Stimulated activated CD4-positive, alpha-beta T cell treated with anti-CD3 and anti-CD28 coated beads, Interleukin-2, amount 100 ng/mL, for 4 hours (primary cell): ENCODE results near the gene APOL4.
"Not testable (repeated sequence)": the region's sequence is repeated elsewhere in the genome, so short reads cannot be mapped to it uniquely, and the experiment has no call there.

Experiments used
- DNase-seq: peaks from one replicate; pipeline ENCODE4 v3.0.0-alpha.2; 2020; ENCODE audit warnings: low read depth

APOL4 gene

GRCh38 chr22:36201630-36202319 is at the start of gene APOL4:
Gene APOL4, minus strand, starts transcription at chr22:36201809. Its CDS starts 75 bp downstream, at chr22:36201734.
- DNase-seq = no peak

- not testable (repeated sequence) for DNase-seq
Observed at GRCh38 chr22:36250292-36250960, 48.8 kb upstream of the APOL4 start.

GRCh38 chr22:36249160-36249559 is 47.6 kb upstream of the APOL4 start:
- no peak for DNase-seq

- DNase-seq = no peak
Observed at GRCh38 chr22:36247955-36248354, 46.3 kb upstream of the APOL4 start.

GRCh38 chr22:36246718-36247117 is 45.1 kb upstream of the APOL4 start:
- DNase-seq = no peak

- DNase-seq = no peak
Observed at GRCh38 chr22:36245805-36246356, 44.3 kb upstream of the APOL4 start.

- DNase-seq = no peak
Observed at GRCh38 chr22:36244522-36245391, 43.1 kb upstream of the APOL4 start.

- no peak for DNase-seq
Observed at GRCh38 chr22:36243986-36244385, 42.4 kb upstream of the APOL4 start.

- peak; percentile 82 for DNase-seq
Observed at GRCh38 chr22:36239401-36240171, 38.0 kb upstream of the APOL4 start, which contains the start of gene APOL2. Gene APOL2, minus strand, starts transcription at chr22:36239527. Its CDS starts 6,365 bp downstream, at chr22:36233162.

GRCh38 chr22:36239150-36239400 is 37.5 kb upstream of the APOL4 start:
- no peak for DNase-seq

- DNase-seq = no peak
Observed at GRCh38 chr22:36238373-36239149, 37.0 kb upstream of the APOL4 start.

GRCh38 chr22:36237462-36238372 is 36.1 kb upstream of the APOL4 start:
- DNase-seq = peak; percentile 20

- no peak for DNase-seq
Observed at GRCh38 chr22:36236388-36237319, 35.0 kb upstream of the APOL4 start.

- DNase-seq = no peak
Observed at GRCh38 chr22:36235585-36235984, 34.0 kb upstream of the APOL4 start.

GRCh38 chr22:36234919-36235318 is 33.3 kb upstream of the APOL4 start:
- no peak for DNase-seq

- DNase-seq = no peak
Observed at GRCh38 chr22:36234213-36234612, 32.6 kb upstream of the APOL4 start.

- no peak for DNase-seq
Observed at GRCh38 chr22:36233796-36234195, 32.2 kb upstream of the APOL4 start.

GRCh38 chr22:36232715-36233401 is 31.2 kb upstream of the APOL4 start:
- no peak for DNase-seq
